Endodermal cell (in vitro differentiated cells): Measurements from ENCODE around the gene UNC80. TPM values are rescaled to one million over a fixed set of nuclear protein-coding genes. Genes with fewer than 3 reads are reported as not detected.
A peak's percentile ranks its signal among the peaks of the same experiment; 100 is the strongest.

ENCODE experiments used
- DNase-seq: peaks from one replicate; pipeline ENCODE4 v3.0.0-alpha.2; 2017
- H3K27ac ChIP-seq: 2 replicates; pipeline ENCODE4 v1.5.1; 2013; ENCODE audit warnings: mild to moderate bottlenecking, low read depth, low read length, moderate library complexity
- H3K27me3 ChIP-seq: 2 replicates; pipeline ENCODE4 v1.6.1; 2013; ENCODE audit warnings: mild to moderate bottlenecking, low read length, moderate library complexity; ENCODE audit not compliant: insufficient read depth, control insufficient read depth, poor library complexity, severe bottlenecking
- H3K36me3 ChIP-seq: 2 replicates; pipeline ENCODE4 v1.7.0; 2013; ENCODE audit warnings: mild to moderate bottlenecking, low read length, moderate library complexity; ENCODE audit not compliant: control insufficient read depth, insufficient read depth
- H3K4me1 ChIP-seq: one replicate; pipeline ENCODE4 v1.7.0; 2013; ENCODE audit warnings: low read length; ENCODE audit not compliant: control insufficient read depth, insufficient read depth
- H3K4me3 ChIP-seq: 2 replicates; pipeline ENCODE4 v1.5.1; 2013; ENCODE audit warnings: mild to moderate bottlenecking, low read length, moderate library complexity
- H3K9ac ChIP-seq: 2 replicates; pipeline ENCODE4 v1.6.1; 2013; ENCODE audit warnings: mild to moderate bottlenecking, low read length, moderate library complexity; ENCODE audit not compliant: poor library complexity, severe bottlenecking; ENCODE audit errors: extremely low read depth
- H3K9me3 ChIP-seq: 2 replicates; pipeline ENCODE4 v1.6.1; 2013; ENCODE audit warnings: mild to moderate bottlenecking, low read length, moderate library complexity; ENCODE audit not compliant: control insufficient read depth
- H3K27ac Mint-ChIP-seq: 2 replicates; pipeline ENCODE4 v1.8.0; 2020; ENCODE audit warnings: mixed read lengths
- H3K27me3 Mint-ChIP-seq: 2 replicates; pipeline ENCODE4 v1.8.0; 2021; ENCODE audit warnings: mild to moderate bottlenecking, mixed read lengths; ENCODE audit not compliant: insufficient read depth
- H3K36me3 Mint-ChIP-seq: 2 replicates; pipeline ENCODE4 v1.8.0; 2020; ENCODE audit warnings: low read depth, mixed read lengths
- H3K4me1 Mint-ChIP-seq: 2 replicates; pipeline ENCODE4 v1.8.0; 2020; ENCODE audit warnings: mixed read lengths
- H3K4me3 Mint-ChIP-seq: 2 replicates; pipeline ENCODE4 v1.8.0; 2020; ENCODE audit warnings: mild to moderate bottlenecking, moderate library complexity, mixed read lengths
- H3K9me3 Mint-ChIP-seq: 2 replicates; pipeline ENCODE4 v1.8.0; 2020; ENCODE audit warnings: mild to moderate bottlenecking, mixed read lengths
- WGBS, 2 experiments: methylation state at CpG; one replicate each; pipeline versions ENCODE4 v1.1.5 to v1.1.7; 2013; ENCODE audit warnings: missing lambda C conversion rate in 2 of 2, mixed read lengths in 1 of 2; ENCODE audit not compliant: insufficient coverage in 1 of 2, insufficient read length in 1 of 2; 5-methylcytosine and 5-hydroxymethylcytosine counted together
- total RNA-seq, 2 donors: library from RNA; stranded (reverse); fragmentation: NEBNext Ultra II Directional in 1 of 2; extraction: Animal tissue kit (Norgen Biotek cat#: 25700) in 1 of 2; gene quantifications; 2 replicates in 1 of 2; 3 replicates in 1 of 2; pipeline ENCODE4 v1.2.1, GENCODE V29; 2021
- TF ChIP-seq, protein P1 (sequence below): fragments of 200-600 bp; sonication (generic); conservative IDR thresholded peaks from 2 replicates; pipeline ENCODE4 v1.5.0; 2021; ENCODE audit warnings: antibody characterized with exemption, mild to moderate bottlenecking

Gene UNC80
- total RNA-seq, 2 donors from 2014 or later: 0.15 to 0.55 TPM

- H3K4me1 ChIP-seq: no peaks in the 10 kb centered on the region
Measured at GRCh38 chr2:209956271-209956670, 184.6 kb downstream of the UNC80 start.

DNA sequence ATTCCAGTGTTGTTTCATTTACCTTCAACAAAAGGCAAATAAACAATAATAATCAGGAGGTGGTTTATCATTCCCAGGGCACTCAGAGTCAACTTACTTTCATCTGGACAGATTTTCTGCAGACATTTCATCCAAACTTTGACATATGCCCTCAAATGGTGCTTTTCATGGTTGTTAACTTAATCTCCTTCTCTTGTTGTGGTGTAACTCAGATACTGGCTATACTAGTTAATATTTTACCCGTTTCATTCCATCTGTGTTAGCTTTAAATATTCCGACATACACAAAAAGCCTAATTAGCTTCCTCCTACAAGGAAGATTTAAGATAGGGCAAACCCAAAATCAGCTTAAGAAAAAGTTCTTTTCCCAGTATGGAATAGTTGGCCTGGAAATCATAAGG lies 186.4 kb downstream of the UNC80 start:
- Histone ChIP-seq H3K27ac (no peak overlapping the region), H3K9ac (no peak overlapping the region), H3K9me3 (no peaks in the 10 kb centered on the region), H3K4me3 (no peak overlapping the region), H3K27me3 (peaks cover 4% of the 10 kb centered on the region), H3K4me1 (no peaks in the 10 kb centered on the region), H3K36me3 (no peaks in the 10 kb centered on the region)
- Mint-ChIP-seq H3K27me3 (peaks cover 47% of the 10 kb centered on the region), H3K4me3 (no peak overlapping the region), H3K9me3 (no peaks in the 10 kb centered on the region), H3K27ac (no peak overlapping the region), H3K36me3 (no peaks in the 10 kb centered on the region), H3K4me1 (peaks cover 29% of the 10 kb centered on the region)
- TF ChIP-seq, protein P1, sequence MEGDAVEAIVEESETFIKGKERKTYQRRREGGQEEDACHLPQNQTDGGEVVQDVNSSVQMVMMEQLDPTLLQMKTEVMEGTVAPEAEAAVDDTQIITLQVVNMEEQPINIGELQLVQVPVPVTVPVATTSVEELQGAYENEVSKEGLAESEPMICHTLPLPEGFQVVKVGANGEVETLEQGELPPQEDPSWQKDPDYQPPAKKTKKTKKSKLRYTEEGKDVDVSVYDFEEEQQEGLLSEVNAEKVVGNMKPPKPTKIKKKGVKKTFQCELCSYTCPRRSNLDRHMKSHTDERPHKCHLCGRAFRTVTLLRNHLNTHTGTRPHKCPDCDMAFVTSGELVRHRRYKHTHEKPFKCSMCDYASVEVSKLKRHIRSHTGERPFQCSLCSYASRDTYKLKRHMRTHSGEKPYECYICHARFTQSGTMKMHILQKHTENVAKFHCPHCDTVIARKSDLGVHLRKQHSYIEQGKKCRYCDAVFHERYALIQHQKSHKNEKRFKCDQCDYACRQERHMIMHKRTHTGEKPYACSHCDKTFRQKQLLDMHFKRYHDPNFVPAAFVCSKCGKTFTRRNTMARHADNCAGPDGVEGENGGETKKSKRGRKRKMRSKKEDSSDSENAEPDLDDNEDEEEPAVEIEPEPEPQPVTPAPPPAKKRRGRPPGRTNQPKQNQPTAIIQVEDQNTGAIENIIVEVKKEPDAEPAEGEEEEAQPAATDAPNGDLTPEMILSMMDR: no peak
- 89 to 90% methylated on average over 2 of the region's 2 CpGs for WGBS, 2 experiments
- DNase-seq: no peak

More at GRCh38 chr2:209956271-209956670, 184.6 kb downstream of the UNC80 start:
- Histone ChIP-seq H3K27me3 (peaks cover 4% of the 10 kb centered on the region), H3K9me3 (peaks cover 8% of the 10 kb centered on the region), H3K9ac (no peak overlapping the region), H3K4me3 (no peak overlapping the region), H3K27ac (no peak overlapping the region), H3K36me3 (no peaks in the 10 kb centered on the region)
- Mint-ChIP-seq H3K4me3 (no peak overlapping the region), H3K9me3 (peaks cover 5% of the 10 kb centered on the region), H3K27me3 (peaks cover 36% of the 10 kb centered on the region), H3K36me3 (no peaks in the 10 kb centered on the region), H3K4me1 (peaks cover 29% of the 10 kb centered on the region), H3K27ac (no peak overlapping the region)
- WGBS, 2 experiments: 96 to 100% methylated on average over 2 of the region's 2 CpGs
- TF ChIP-seq, protein P1: no peak
- DNase-seq: no peak

GRCh38 chr2:209960045-209960444 lies 188.4 kb downstream of the UNC80 start:
- TF ChIP-seq, protein P1: no peak
- H3K27ac Mint-ChIP-seq: no peak overlapping the region
- H3K27me3 ChIP-seq: peaks cover 4% of the 10 kb centered on the region

More at GRCh38 chr2:209960045-209960444, 188.4 kb downstream of the UNC80 start:
- no peak for DNase-seq
- H3K36me3 Mint-ChIP-seq: no peaks in the 10 kb centered on the region
- H3K9ac ChIP-seq: no peak overlapping the region
- H3K9me3 ChIP-seq: no peaks in the 10 kb centered on the region
- no peak overlapping the region for H3K4me3 ChIP-seq
- peaks cover 47% of the 10 kb centered on the region for H3K27me3 Mint-ChIP-seq
- H3K9me3 Mint-ChIP-seq: no peaks in the 10 kb centered on the region
- H3K27ac ChIP-seq: peak overlapping the region; percentile 72
- H3K4me1 ChIP-seq: no peaks in the 10 kb centered on the region
- H3K4me3 Mint-ChIP-seq: no peak overlapping the region
- 18 to 31% methylated on average over 7 of the region's 7 CpGs for WGBS, 2 experiments
- H3K36me3 ChIP-seq: no peaks in the 10 kb centered on the region
- H3K4me1 Mint-ChIP-seq: peaks cover 29% of the 10 kb centered on the region
